ENCODE measurements around the gene POLR2J2. TPM values are rescaled to one million over a fixed set of nuclear protein-coding genes. Genes with fewer than 3 reads are reported as not detected.
"Not testable (repeated sequence)": the region's sequence is repeated elsewhere in the genome, so short reads cannot be mapped to it uniquely, and the experiment has no call there.

POLR2J2 gene
- total RNA-seq, 2 donors from 2014 or later, result 7.0 to 15.5 TPM

DNA sequence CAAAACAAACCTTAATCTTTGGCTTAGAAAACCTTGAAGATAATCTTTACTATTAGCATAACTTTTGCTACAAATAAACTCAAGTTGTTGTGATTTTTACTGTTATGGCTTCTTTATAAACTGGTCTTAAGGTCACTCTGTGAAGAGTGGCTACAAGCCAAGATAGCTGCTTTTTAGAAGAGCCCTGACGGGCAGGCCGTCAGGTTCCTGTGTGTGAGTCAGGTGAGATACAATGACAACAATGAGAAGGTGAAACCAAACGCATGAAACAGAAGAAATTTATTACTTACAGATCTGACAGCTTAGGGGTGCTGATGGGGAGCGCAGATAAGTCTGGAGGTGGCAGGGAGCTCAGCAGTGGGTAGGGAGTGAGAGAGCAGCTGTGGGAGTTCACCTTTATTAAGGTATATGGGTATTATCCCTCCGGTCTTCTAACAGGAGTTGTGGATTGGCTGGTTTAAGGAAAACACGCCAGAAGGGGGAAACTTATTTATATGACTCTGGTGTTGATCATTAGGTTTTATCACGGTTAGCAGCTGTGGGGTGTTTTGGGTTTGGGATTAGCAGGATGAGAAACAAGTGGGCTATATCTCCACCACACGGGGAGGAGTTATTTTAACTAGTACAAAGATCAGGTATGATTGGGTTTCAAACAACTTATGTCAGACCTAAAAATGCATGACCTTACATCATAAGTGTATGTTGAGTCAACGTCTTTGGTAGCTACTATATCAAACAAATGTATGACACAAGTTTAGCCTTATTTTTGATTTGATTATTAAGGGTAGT lies 27.7 kb upstream of the POLR2J2 start:
- not testable (repeated sequence) for H3K27me3 ChIP-seq (ENCODE audit: control insufficient read depth, insufficient read depth, low read length, poor library complexity, severe bottlenecking); H3K9me3 Mint-ChIP-seq; H3K4me1 ChIP-seq (ENCODE audit: control insufficient read depth, insufficient read depth, low read length); H3K36me3 ChIP-seq (ENCODE audit: control insufficient read depth, insufficient read depth, low read length); H3K4me3 Mint-ChIP-seq; H3K27ac ChIP-seq (ENCODE audit: low read depth, low read length); DNase-seq; H3K4me1 Mint-ChIP-seq; H3K4me3 ChIP-seq (ENCODE audit: low read length); H3K27ac Mint-ChIP-seq; H3K36me3 Mint-ChIP-seq (ENCODE audit: low read depth); H3K9ac ChIP-seq (ENCODE audit: extremely low read depth, low read length, poor library complexity, severe bottlenecking); H3K9me3 ChIP-seq (ENCODE audit: control insufficient read depth, low read length)
- H3K27me3 Mint-ChIP-seq (ENCODE audit: insufficient read depth), result peaks cover 20% of the 10 kb centered on the region
- WGBS, 2 experiments (ENCODE audit: insufficient coverage in 1 of 2, insufficient read length in 1 of 2), result 74 to 87% methylated on average over 5 to 9 of the region's 9 CpGs

DNA sequence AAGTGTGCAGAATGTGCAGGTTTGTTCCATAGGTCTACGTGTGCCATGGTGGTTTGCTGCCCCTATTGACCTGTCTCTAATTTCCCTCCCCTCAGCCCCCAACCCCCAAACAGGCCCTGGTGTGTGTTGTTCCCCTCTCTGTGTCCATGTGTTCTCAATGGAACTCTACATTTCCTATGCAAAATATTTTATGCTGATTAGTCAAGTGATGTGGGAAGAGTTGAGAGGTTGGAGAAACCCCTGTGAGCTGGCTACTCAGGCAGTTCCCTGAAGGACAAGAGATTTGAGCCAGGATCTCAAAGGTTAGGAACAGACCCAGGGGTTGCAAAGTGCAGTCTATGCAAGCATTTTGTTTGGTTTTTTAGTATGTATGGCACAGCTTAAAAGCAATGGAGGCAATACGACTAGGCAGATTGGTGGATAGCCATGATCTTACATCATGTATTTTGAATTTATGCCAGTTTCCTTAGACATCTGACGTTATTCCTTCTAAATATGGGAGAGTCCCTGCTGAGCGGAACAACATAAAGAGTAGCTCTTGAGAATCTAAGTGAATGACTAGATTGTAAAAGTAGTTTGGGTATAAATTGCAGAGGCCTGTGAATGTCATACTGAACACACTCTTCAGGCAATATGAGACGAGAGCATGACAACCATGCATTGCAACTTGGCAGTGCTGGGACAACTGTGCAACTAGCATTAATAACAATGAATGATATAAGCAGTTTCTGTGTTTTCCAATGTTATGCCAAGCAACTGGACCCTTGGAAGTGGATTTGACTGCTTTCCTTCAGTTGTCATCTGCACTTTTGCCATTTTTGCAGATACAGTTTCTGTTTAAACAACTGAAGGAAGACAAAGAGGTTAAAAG lies 26.4 kb upstream of the POLR2J2 start:
- not testable (repeated sequence) for H3K4me1 ChIP-seq (ENCODE audit: control insufficient read depth, insufficient read depth, low read length); H3K27ac ChIP-seq (ENCODE audit: low read depth, low read length); H3K27ac Mint-ChIP-seq; H3K4me3 ChIP-seq (ENCODE audit: low read length); H3K9ac ChIP-seq (ENCODE audit: extremely low read depth, low read length, poor library complexity, severe bottlenecking); H3K4me1 Mint-ChIP-seq; H3K4me3 Mint-ChIP-seq; H3K36me3 Mint-ChIP-seq (ENCODE audit: low read depth); H3K9me3 ChIP-seq (ENCODE audit: control insufficient read depth, low read length); H3K36me3 ChIP-seq (ENCODE audit: control insufficient read depth, insufficient read depth, low read length); DNase-seq; H3K9me3 Mint-ChIP-seq
- peaks cover 29% of the 10 kb centered on the region for H3K27me3 Mint-ChIP-seq (ENCODE audit: insufficient read depth)
- WGBS, 2 experiments (ENCODE audit: insufficient coverage in 1 of 2, insufficient read length in 1 of 2), result 92% methylated on average over 2 of the region's 5 CpGs; no CpG with 5 or more reads in 1 of the 2 experiments
- peaks cover 12% of the 10 kb centered on the region for H3K27me3 ChIP-seq (ENCODE audit: control insufficient read depth, insufficient read depth, low read length, poor library complexity, severe bottlenecking)

DNA sequence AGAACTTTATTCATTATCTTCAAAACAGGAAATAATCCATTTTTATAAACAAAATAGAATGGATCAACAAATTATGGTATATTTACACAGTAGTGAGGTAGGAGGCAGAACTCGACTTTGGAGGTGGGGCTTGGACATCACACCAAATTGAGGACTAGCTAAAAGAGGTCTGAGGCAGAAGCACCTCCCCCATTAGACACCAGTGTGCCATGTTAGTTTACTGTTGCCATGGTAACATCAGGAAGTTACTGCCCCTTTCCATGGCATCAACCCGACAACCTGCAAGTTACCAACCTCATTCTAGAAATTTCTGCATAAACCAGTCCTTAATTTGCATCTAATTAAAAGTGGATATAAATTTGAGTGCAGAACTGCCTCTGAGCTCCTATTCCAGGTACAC lies 24.5 kb upstream of the POLR2J2 start:
- not testable (repeated sequence) for H3K4me3 Mint-ChIP-seq; H3K27ac Mint-ChIP-seq; H3K27ac ChIP-seq (ENCODE audit: low read depth, low read length); H3K4me3 ChIP-seq (ENCODE audit: low read length); H3K4me1 Mint-ChIP-seq; H3K9me3 ChIP-seq (ENCODE audit: control insufficient read depth, low read length); H3K36me3 Mint-ChIP-seq (ENCODE audit: low read depth); H3K9me3 Mint-ChIP-seq; H3K36me3 ChIP-seq (ENCODE audit: control insufficient read depth, insufficient read depth, low read length); H3K9ac ChIP-seq (ENCODE audit: extremely low read depth, low read length, poor library complexity, severe bottlenecking); DNase-seq; H3K4me1 ChIP-seq (ENCODE audit: control insufficient read depth, insufficient read depth, low read length)
- peaks cover 35% of the 10 kb centered on the region for H3K27me3 Mint-ChIP-seq (ENCODE audit: insufficient read depth)
- no CpG with 5 or more reads among the region's 2 CpGs for WGBS, 2 experiments (ENCODE audit: insufficient coverage in 1 of 2, insufficient read length in 1 of 2)
- H3K27me3 ChIP-seq (ENCODE audit: control insufficient read depth, insufficient read depth, low read length, poor library complexity, severe bottlenecking), result peaks cover 23% of the 10 kb centered on the region

DNA sequence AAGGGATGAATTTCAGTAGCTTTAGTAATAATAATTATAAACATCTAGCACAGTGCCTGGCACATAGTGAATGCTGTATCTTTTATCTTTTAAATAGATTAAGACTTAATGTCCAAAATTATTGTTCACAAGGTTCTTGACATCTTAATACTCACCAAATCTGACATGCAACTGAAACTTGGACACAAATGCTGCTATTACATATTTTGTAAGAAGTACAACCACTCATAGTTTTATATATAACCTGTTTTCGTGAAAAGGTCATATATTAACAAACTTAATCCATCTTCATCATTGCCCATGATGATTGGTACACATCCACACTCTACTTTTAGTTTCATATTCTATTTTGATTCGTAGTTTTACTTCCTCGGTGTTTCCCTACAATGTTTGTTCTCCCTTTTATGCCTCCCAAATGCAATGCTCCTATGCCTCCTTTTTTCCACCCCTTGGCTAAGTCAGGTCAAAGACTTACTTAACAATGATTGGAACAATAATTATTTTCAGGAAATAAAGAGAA lies 23.6 kb upstream of the POLR2J2 start:
- not testable (repeated sequence) for H3K9me3 ChIP-seq (ENCODE audit: control insufficient read depth, low read length); H3K4me3 ChIP-seq (ENCODE audit: low read length); H3K4me1 Mint-ChIP-seq; H3K27ac ChIP-seq (ENCODE audit: low read depth, low read length); H3K4me1 ChIP-seq (ENCODE audit: control insufficient read depth, insufficient read depth, low read length); H3K27ac Mint-ChIP-seq; H3K36me3 ChIP-seq (ENCODE audit: control insufficient read depth, insufficient read depth, low read length); H3K9me3 Mint-ChIP-seq; DNase-seq; H3K9ac ChIP-seq (ENCODE audit: extremely low read depth, low read length, poor library complexity, severe bottlenecking); H3K4me3 Mint-ChIP-seq; H3K36me3 Mint-ChIP-seq (ENCODE audit: low read depth)
- peaks cover 23% of the 10 kb centered on the region for H3K27me3 ChIP-seq (ENCODE audit: control insufficient read depth, insufficient read depth, low read length, poor library complexity, severe bottlenecking)
- no CpG with 5 or more reads among the region's 3 CpGs for WGBS, 2 experiments (ENCODE audit: insufficient coverage in 1 of 2, insufficient read length in 1 of 2)
- peaks cover 36% of the 10 kb centered on the region for H3K27me3 Mint-ChIP-seq (ENCODE audit: insufficient read depth)

DNA sequence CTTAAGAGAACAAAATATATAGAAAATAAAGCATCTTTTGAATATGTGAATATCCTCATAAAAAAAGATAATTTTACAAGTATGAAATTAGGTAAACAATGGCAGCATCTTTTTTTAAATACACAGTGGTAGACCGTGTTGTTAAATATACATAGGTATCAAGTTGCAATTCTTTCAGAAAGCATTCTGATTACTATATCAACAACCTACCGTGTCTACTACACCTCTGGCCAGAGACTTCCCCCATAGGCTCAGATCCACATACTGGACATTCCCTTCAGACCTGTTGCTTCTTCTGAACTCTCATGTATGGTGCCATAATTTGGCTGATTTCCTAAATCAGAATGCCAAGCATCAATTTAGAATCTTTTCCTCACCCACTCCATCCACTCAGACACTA lies 22.5 kb upstream of the POLR2J2 start:
- not testable (repeated sequence) for H3K27ac ChIP-seq (ENCODE audit: low read depth, low read length); H3K9me3 Mint-ChIP-seq; H3K4me1 Mint-ChIP-seq; H3K4me1 ChIP-seq (ENCODE audit: control insufficient read depth, insufficient read depth, low read length); H3K9me3 ChIP-seq (ENCODE audit: control insufficient read depth, low read length); H3K36me3 ChIP-seq (ENCODE audit: control insufficient read depth, insufficient read depth, low read length); H3K36me3 Mint-ChIP-seq (ENCODE audit: low read depth); H3K9ac ChIP-seq (ENCODE audit: extremely low read depth, low read length, poor library complexity, severe bottlenecking); H3K4me3 Mint-ChIP-seq; H3K27ac Mint-ChIP-seq; H3K4me3 ChIP-seq (ENCODE audit: low read length); DNase-seq
- H3K27me3 Mint-ChIP-seq (ENCODE audit: insufficient read depth), result peaks cover 31% of the 10 kb centered on the region
- 91% methylated on average over 2 of the region's 2 CpGs; no CpG with 5 or more reads in 1 of the 2 experiments for WGBS, 2 experiments (ENCODE audit: insufficient coverage in 1 of 2, insufficient read length in 1 of 2)
- peaks cover 23% of the 10 kb centered on the region for H3K27me3 ChIP-seq (ENCODE audit: control insufficient read depth, insufficient read depth, low read length, poor library complexity, severe bottlenecking)

DNA sequence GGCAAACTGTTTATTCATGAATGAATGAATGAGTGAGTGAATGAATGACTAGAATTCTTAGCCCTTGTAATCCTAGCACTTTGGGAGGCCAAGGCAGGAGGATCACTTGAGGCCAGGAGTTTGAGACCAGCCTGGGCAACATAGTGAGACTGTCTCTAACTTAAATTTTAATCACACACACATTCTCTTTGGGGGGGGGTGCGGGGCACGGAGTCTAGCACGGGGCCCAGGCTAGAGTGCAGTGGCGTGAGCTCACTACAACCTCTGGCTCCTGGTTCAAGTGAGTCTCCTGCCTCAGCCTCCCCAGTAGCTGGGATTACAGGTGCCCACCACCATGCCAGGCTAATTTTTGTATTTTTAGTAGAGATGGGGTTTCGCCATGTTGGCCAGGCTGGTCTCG lies 19.1 kb upstream of the POLR2J2 start:
- H3K27ac ChIP-seq (ENCODE audit: low read depth, low read length); DNase-seq; H3K4me3 ChIP-seq (ENCODE audit: low read length); H3K36me3 Mint-ChIP-seq (ENCODE audit: low read depth); H3K4me1 ChIP-seq (ENCODE audit: control insufficient read depth, insufficient read depth, low read length); H3K9ac ChIP-seq (ENCODE audit: extremely low read depth, low read length, poor library complexity, severe bottlenecking); H3K9me3 Mint-ChIP-seq; H3K27ac Mint-ChIP-seq; H3K4me1 Mint-ChIP-seq; H3K4me3 Mint-ChIP-seq; H3K36me3 ChIP-seq (ENCODE audit: control insufficient read depth, insufficient read depth, low read length); H3K9me3 ChIP-seq (ENCODE audit: control insufficient read depth, low read length): not testable (repeated sequence)
- peaks cover 28% of the 10 kb centered on the region for H3K27me3 Mint-ChIP-seq (ENCODE audit: insufficient read depth)
- peaks cover 23% of the 10 kb centered on the region for H3K27me3 ChIP-seq (ENCODE audit: control insufficient read depth, insufficient read depth, low read length, poor library complexity, severe bottlenecking)
- WGBS, 2 experiments (ENCODE audit: insufficient coverage in 1 of 2, insufficient read length in 1 of 2), result 94% methylated on average over 3 of the region's 6 CpGs; no CpG with 5 or more reads in 1 of the 2 experiments
